COLO668 (cell line): ENCODE data around the gene OR56B4.
"Not testable (repeated sequence)": the region's sequence is repeated elsewhere in the genome, so short reads cannot be mapped to it uniquely, and the experiment has no call there.

Experiments used
- DNase-seq: peaks from one replicate; lab custom pipeline; 2025; ENCODE audit not compliant: unreplicated experiment; lab: John Stamatoyannopoulos, UW

Gene OR56B4

GRCh38 chr11:6143737-6144136 lies 36.3 kb downstream of the OR56B4 start:
- DNase-seq: not testable (repeated sequence)

GRCh38 chr11:6151117-6151516 lies 43.6 kb downstream of the OR56B4 start:
- no peak for DNase-seq

- DNase-seq: no peak
Measured at GRCh38 chr11:6152126-6152525, 44.6 kb downstream of the OR56B4 start.

- DNase-seq: no peak
Measured at GRCh38 chr11:6156628-6157359, 49.3 kb downstream of the OR56B4 start.
